ENCODE measurements around the gene ANKRD55.

The ANKRD55 gene

DNA sequence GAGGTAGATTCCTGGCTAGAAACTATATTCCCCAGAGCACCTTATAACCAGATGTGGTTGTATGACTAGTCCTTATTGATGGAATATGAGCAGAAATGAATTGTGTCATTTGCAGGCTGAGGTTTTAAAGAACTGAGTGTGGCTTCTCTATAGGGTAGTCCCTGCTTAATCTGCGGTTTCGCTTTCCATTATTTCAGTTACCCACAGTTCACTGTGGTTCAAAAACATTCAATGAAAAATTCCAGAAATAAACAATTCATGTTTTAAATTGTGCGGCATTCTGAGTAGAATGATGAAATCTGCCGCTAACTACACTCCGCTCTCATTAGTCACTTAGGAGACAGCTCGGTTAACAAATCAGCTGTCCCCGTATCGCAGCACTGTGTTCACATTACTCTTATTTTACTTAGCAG, 65.1 kb downstream of the ANKRD55 start:
- H3K4me3 ChIP-seq (ENCODE audit: low read depth, low read length): no peak overlapping the region
- TF ChIP-seq CTCF (IDR thresholded peaks at IDR 0.05; ENCODE audit: low read depth, low read length, missing control alignments): no peak
- DNase-seq (ENCODE audit: low read depth): no peak

- DNase-seq (ENCODE audit: low read depth): no peak
- no peak for TF ChIP-seq CTCF (IDR thresholded peaks at IDR 0.05; ENCODE audit: low read depth, low read length, missing control alignments)
Observed at GRCh38 chr5:56167519-56167918, 65.6 kb downstream of the ANKRD55 start.

GRCh38 chr5:56166671-56167385, 66.3 kb downstream of the ANKRD55 start:
- no peak for DNase-seq (ENCODE audit: low read depth)
- no peak for TF ChIP-seq CTCF (IDR thresholded peaks at IDR 0.05; ENCODE audit: low read depth, low read length, missing control alignments)
- H3K4me3 ChIP-seq (ENCODE audit: low read depth, low read length): no peak overlapping the region

More at GRCh38 chr5:56167519-56167918, 65.6 kb downstream of the ANKRD55 start:
- no peak overlapping the region for H3K4me3 ChIP-seq (ENCODE audit: low read depth, low read length)

DNA sequence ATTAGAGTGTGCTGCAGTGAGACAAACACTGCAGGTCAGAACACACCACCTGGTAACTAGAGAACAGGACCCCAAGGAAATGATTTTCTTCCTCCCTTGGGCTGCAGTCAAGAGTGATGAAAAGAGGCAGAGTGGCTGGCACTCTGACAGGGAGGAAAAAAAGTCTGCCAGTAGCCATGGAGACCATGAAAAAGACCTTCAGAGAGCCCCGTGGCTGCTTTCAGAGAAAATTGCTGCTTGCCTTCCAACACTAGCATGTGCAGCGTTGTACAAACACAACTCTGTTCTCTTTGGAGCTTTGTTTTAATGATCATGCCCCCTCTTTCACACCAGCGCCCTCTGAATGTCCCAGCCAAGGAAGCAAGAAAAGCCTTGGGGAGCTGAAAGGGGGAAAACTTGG, 68.8 kb downstream of the ANKRD55 start:
- DNase-seq (ENCODE audit: low read depth): no peak
- no peak overlapping the region for H3K4me3 ChIP-seq (ENCODE audit: low read depth, low read length)
- TF ChIP-seq CTCF (IDR thresholded peaks at IDR 0.05; ENCODE audit: low read depth, low read length, missing control alignments): no peak

- TF ChIP-seq CTCF (IDR thresholded peaks at IDR 0.05; ENCODE audit: low read depth, low read length, missing control alignments): no peak
- DNase-seq (ENCODE audit: low read depth): no peak
- H3K4me3 ChIP-seq (ENCODE audit: low read depth, low read length): no peak overlapping the region
Observed at GRCh38 chr5:56161927-56162326, 71.2 kb downstream of the ANKRD55 start.

DNA sequence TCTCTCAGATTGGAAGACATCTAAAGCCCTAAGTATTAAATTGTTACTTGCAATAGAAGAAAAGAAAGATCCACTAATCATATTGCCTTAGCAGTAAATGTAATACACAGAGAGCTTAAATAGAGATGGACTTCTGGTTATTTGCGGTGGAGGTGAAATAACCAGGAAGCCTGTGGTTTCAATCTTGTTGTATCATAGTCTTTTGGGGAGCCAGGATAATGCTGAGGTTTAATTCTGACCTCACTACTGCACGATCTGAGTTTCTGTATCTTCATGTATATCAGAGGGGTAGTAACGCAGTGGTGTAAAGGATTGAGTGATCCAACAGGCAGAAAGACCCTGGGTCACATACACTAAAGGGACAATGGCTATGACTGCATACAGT, 71.7 kb downstream of the ANKRD55 start:
- no peak for DNase-seq (ENCODE audit: low read depth)
- H3K4me3 ChIP-seq (ENCODE audit: low read depth, low read length): no peak overlapping the region
- TF ChIP-seq CTCF (IDR thresholded peaks at IDR 0.05; ENCODE audit: low read depth, low read length, missing control alignments): no peak
